GM10266 (cell line): Measurements from ENCODE around the gene VSTM4.

Source experiments
- DNase-seq: peaks from one replicate; pipeline ENCODE4 v3.0.0; 2012; ENCODE audit errors: extremely low spot score
- TF ChIP-seq, protein P1 (sequence below): IDR thresholded peaks from 2 replicates; pipeline ENCODE4 v1.5.1; 2012; ENCODE audit warnings: mild to moderate bottlenecking, low read depth; ENCODE audit not compliant: control insufficient read depth, insufficient read depth; ENCODE audit errors: missing control alignments

VSTM4 gene

DNA sequence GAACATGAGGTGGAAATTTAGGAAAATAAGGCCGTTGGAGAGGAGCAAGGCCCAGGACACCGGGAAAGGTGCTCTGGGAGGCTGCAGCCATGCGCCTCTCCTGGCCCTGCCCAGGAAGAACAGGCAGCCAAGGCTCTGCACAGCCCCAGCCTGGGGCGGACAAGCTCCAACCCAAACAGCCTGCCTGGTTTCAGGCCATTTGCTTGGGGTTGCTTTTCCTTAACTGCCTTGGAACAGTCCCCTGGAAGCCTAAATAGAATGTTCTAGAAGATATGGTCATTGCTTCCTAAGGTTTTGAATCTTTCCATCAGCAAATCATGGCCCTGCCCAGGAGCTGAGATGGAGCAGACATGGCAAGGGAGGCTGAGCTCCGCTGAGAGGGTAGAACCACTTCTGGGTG lies 11.0 kb downstream of the VSTM4 start:
- TF ChIP-seq, protein P1, sequence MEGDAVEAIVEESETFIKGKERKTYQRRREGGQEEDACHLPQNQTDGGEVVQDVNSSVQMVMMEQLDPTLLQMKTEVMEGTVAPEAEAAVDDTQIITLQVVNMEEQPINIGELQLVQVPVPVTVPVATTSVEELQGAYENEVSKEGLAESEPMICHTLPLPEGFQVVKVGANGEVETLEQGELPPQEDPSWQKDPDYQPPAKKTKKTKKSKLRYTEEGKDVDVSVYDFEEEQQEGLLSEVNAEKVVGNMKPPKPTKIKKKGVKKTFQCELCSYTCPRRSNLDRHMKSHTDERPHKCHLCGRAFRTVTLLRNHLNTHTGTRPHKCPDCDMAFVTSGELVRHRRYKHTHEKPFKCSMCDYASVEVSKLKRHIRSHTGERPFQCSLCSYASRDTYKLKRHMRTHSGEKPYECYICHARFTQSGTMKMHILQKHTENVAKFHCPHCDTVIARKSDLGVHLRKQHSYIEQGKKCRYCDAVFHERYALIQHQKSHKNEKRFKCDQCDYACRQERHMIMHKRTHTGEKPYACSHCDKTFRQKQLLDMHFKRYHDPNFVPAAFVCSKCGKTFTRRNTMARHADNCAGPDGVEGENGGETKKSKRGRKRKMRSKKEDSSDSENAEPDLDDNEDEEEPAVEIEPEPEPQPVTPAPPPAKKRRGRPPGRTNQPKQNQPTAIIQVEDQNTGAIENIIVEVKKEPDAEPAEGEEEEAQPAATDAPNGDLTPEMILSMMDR, result no peak
- DNase-seq, result no peak

DNA sequence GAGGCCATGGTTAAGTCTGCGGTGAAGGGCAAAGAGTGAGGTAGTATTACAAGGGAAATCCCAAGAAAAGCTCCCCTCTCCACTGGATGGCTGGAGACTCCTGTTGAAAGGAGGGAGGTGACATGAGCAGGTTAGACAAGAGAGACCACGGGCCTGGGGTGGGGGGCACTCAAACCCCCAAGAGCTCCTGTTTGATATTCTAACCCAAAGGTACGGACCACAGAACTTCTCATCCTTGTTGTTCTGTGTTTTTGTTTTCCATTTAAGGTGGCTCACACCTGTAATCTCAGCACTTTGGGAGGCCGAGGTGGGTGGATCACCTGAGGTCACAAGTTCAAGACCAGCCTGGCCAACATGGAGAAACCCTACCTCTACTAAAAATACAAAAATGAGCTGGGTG lies 11.6 kb downstream of the VSTM4 start:
- TF ChIP-seq, protein P1, result no peak
- DNase-seq, result no peak

DNA sequence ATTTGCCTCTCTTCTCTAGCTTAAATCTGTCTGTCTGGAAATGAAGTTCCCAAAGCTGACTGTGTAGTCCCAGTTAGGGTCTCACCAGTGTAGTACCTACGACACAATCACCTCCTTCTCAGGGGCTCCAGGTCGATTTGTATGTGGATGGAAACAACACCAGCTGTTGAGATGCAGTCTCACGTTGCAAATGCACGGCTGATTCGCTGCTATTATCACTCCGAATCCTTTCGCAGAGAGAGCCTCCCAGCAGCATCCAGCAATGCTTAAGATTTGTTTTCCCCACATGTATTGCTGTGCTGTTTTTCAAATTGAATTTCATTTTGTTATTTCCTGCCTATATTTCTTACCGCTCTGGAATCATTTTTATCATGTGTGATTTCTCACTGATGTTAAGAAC lies 16.3 kb downstream of the VSTM4 start:
- TF ChIP-seq, protein P1, result no peak
- DNase-seq, result no peak

DNA sequence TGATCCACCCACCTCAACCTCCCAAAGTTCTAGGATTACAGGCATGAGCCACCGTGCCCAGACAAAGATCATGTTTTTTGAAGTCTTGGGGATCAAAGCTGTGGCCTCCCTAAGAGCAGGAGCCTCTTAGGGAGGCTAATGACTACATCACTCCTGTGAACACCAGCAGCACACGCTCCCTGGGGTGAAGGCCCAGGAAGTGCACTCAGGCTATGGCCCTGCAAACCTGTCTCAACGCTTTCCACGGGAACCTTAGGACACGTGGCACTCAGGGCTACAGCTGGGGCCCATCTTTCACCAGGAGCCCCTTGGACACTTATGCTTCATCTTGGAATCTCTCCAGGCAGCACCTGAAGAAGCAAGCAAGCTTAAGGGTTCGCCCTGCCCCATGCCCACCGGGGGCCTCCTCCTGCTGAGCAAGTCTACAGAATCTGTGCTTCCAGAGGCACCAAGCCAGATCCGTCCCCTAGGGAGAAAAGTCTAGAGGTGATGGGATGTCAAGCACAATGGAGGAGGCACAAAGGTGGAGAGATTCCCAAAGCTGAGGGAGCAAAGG lies 18.4 kb downstream of the VSTM4 start:
- DNase-seq, result no peak
- TF ChIP-seq, protein P1, result no peak

DNA sequence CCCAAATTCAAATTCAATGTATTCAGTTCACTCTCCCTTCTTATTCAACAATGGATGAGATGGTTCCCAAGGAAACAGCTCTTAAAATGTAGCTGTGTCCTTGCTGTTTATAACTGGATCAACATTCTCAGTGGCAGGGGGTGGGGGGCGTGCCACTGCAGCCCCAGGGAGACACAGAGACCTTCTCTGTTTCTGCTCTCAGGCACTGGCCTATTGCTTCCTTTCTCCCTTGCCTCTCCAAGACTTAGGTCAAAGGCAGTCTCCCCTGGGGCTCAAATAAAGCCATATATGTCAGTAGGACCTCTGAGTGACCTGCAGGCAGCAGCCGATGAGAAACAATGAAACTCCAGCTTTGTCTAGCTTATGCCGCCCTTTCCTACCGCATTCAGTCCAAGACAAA lies 20.7 kb downstream of the VSTM4 start:
- TF ChIP-seq, protein P1, result no peak
- no peak for DNase-seq

DNA sequence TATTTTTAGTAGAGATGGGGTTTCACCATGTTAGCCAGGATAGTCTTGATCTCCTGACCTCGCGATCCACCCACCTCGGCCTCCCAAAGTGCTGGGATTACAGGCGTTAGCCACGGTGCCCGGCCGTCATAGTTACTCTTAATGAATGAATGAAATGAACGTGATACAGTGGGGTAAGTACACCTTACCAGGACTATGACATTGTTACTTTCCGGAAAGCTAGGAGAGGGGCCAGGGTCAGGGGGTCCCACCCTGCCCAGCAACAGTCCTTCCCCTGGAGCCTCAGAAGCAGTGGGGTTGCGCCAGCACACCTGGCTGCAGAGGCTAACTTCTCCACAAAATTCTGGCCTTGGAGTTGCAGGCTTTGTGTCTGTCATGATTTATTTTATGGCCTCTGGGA lies 21.4 kb downstream of the VSTM4 start:
- TF ChIP-seq, protein P1, result no peak
- DNase-seq, result no peak

DNA sequence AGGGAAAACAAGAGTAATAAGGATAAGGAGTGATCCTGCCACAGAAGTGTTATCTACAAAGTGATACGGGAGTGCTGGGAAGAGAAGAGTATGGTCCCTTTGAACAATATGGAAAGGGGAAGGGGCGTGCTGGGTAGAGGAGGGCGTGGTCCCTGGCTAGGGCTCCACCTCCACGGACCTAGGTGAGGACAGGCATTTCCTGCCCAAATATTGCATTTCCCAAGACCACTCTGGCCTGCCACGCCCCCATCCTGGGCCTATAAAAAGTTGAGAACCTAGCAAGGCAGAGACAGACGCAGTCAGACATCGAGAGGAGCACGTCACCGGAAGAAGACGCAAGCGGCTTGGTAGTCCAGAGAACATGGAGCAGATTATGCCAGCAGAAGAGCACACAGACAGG lies 22.8 kb downstream of the VSTM4 start:
- TF ChIP-seq, protein P1, result no peak
- DNase-seq, result no peak
